ENCODE measurements around the gene NTM.

The NTM gene

DNA sequence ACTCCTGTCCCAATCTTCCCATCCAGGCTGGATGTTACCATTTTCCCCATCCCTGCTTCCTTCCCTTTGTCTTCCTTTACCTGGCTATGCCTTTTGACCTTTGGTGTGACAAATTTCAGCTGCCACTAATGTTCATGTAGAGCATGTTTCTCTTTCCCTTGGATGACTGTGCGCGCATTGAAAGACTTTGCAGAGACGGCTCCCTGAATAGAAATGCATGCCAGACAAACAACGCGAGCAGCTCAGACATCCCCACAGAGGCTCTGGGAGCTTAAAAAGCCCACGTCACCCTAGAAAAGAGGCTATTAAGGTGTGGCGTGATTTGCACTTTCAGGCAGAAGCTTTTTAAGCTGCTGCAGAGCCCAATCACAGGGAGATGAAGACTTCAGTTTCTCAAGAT is 202.0 kb downstream of the NTM start:
- DNase-seq, result no peak

DNA sequence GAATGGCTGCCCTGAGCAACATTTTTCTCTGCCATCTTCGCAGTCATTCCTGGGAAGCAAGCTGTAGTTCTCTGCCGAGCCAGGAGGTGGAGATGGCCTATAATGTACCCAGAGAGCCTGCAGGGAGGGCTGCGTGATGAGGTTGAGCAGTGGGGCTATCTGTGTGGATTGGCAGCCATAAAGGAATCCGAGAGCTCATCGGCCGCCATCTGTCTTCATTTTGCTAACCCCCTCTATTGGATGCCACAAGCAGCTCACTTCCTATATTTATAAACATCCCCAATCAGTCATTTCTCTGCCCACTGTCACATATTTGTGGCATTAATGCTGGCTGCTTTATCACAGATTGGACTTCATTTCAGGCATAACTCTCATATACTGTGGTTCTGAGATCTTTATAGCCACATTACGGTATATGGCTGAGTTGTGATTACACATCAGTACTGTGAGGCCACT is 209.5 kb downstream of the NTM start:
- peak; percentile 56 for DNase-seq

DNA sequence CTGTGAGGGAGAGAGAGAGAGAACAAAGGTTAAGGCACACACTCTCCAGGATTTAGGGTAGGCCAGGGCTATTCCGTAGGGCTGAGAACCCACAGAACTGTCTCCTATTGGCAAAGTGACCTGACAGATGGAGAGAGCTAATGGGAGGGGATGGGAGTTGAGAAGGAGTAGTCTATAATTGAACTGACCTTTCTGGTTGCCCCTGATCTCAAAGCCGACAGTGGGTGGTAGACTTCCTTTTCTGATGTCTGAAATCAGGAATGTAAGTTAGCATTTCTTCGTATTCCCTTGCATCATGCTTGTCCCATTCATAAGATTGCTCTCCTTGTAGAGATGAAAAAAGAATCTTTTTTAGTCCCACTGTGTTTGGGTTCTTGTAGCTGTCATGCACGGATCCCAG is 210.1 kb downstream of the NTM start:
- no peak for DNase-seq

DNA sequence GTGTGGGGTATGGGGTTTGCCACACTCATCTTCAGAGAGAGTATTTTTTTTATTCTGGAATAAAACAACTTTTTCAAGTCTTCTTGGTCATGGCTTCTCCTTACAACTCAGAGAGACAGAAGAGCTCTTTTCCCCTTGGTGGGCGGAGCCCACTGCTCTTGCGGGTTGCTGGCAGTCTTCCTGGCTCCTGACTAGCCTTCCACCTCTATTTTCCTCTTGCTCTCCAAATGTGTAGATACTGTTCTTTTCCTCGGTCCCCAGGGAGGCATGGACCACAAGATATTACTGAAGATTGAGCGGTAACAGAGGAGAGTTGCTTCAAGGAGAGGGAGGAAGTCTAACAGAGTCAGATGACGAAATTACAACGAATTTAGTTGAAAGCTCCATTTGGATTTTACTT is 210.6 kb downstream of the NTM start:
- DNase-seq, result no peak

DNA sequence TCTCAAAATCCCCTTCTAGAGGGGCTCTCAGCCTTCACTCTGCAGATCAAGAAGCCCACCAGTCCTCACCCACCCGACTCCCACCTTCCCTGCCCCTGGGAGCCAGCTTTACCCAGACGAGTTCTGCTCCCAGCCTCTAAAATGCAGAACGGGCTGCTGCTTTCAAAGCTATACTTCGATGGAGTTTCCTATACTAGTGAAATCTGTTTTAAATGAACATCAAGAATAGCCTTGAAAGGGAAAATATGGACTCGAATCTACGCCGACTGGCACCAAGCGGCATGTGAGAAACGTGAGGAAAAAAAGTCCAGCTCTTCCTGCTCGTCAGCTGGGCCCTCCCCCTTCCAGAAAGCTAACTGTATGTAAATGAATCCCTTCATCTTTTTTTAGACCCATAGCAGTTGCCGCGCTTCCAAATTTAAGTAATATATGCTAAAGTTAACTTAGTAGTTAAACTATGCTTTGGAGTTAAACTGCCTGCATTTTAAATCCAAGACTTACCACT is 211.7 kb downstream of the NTM start:
- no peak for DNase-seq

DNA sequence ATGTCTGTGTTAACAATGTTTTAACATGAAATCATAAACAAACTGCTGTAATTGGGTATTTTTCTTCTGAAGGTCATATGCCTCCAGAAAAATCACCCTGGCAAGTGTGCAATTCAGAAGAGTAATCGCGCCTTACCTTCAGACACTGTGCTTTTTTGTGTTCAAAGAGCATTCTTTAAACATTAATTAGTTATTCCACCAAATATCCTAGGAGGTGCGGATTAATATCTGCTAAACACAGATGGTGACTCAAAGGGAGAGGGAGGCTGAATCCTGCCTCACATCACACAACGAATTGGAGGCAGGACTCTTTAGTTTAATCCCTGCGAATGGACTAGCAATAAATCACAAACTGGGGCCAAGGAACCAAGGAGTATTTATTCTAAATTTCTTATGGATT is 213.0 kb downstream of the NTM start:
- DNase-seq, result no peak

DNA sequence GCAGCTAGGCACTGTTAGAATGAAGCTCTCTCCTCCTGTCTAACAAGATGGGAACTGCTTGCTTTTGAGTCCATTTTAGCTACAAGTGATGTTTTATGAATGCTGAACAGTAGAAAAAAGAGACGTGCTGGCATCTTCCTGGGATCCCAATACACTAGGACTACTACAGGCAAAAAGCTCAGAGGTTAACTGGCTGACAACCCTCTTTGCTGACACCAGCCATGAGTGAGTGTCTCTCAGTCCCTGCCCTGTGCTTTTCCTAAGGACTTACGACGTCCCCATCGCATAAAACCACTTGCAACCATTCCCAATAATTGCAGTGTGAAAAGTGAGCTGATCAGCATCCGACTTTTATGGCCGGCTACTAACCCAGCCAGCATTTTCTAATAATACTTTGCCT is 213.5 kb downstream of the NTM start:
- no peak for DNase-seq

DNA sequence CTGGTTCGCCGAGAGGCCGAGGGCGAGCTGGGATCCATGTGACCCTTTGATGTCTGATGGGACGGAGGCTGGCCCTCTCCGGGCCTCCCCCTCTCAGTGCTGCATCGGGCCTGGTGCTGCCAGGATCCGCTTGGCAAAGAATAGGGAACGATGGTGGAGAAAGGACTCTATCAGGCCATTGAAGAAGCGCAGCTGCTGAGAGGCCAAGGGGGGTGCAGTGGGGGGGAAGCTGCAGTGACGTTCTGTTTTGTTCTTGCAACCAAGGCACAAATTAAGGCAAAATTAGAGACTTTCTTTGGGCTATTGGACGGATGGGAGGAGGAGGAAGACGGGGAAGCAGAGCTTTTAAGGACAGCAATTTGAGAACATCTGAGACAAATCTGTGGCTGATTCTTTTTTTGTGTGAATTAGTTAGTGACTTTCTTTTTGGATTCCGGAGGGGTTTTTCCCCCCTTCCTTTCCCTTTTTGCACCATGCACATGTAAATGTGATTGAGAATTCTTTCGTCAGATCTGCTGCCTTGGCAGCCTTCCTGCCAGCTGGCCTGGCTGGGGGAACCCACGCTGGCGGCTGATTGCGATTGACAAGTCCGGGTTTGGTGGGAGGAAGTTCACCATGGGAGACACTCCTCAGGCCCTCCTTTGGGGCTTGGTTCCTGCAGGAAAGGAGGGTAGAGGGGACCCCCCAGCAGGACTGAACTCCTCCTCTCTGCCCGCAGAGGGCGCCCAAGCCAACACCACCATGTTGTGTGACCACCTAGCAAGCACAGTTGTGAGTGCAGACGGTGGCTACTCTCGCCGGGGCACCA is 214.6 kb downstream of the NTM start:
- no peak for DNase-seq

DNA sequence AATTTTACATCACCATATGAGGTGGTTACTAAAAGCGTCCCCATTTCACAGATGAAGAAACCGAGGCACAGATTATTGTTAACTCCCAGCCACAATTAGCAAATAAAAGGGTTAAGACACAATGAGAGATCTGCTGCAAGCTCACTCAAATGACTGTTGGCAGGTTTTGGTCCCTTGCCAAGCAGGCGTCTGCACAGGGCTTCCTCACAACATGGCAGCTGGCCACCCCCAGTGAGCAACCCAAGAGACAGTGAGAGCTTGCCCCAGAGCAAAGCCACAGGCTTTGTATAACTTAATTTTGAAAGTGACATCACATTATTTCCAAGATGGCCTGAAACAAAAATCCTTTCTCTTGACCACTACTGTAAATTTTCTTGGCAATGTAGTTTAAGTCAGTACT is 217.6 kb downstream of the NTM start:
- no peak for DNase-seq

DNA sequence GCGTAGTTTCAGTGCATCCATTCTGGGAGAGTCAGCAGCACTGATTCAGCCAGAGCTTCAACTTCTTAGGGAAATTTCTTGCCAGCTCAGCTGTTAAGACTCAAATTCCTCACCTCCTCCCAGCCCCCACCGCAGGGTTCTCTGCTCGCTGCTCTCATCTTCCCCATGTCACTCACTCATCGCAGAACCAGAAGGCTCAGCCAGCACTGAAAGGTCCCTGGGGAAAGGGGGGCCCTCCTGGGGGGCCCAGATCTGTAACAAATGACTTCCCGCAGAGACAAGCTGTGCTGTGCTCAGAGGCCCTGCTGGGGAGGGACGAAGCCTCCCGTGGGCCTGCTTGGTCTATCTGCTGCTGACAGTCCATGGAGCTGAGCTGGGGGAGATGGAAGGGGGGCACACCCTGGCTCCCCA is 220.6 kb downstream of the NTM start:
- no peak for DNase-seq

DNA sequence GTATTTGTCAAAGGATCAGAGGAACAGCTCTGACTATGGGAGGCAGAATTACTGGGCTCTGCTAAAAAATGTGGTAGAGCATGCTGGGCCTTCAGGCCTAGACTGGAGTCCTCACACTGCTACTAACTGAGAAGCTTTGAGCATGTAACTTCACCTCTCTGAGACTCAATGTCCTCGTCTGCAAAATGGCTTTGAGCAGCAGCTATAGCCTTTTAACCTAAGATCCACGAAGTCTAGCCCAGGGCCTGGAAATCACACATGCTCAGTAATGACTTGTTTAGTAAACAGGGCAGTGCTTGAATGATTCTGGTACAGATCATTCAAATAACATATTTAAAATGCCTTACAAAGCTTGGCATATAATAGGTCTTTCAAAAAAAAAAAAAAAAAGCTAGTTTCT is 221.7 kb downstream of the NTM start:
- DNase-seq, result no peak

DNA sequence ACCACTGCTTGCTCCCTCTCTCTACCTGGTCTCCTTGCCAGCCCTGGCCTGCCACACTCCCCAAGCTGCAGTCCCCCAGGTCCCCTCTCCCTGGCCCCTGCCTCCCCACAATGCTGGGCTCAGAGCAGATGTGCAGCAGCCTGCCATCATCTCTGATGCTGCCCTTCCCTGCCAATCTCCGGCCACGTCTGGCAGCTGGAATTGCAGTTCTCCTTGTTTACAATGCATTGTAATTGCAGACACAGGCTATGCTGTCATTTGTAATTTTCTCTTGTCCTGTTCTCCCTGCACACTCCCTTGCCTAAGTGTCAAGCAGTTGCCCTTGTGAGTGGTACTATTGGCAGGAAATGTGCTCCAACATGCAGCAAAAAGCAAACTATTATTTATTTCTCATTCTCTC is 222.3 kb downstream of the NTM start:
- DNase-seq, result no peak

DNA sequence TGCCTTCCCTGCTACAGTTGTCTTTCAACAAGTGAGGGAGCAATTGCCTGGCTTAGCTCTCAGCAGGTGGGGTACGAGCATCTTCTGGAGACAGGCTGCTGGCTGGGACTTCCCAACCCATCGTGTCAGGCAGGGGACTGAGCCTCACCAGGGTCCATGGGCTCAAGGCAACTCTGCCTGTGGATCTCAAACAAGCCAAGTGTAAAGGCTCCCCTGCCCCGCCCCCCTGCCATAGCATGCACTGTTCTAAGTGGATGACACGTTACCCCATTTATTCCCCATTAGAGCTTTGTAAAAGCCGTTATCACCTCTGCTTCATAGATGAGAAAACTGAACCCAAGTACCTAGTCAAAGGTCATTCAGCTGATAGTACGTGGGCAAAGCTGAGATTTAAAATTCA is 222.9 kb downstream of the NTM start:
- DNase-seq, result no peak

DNA sequence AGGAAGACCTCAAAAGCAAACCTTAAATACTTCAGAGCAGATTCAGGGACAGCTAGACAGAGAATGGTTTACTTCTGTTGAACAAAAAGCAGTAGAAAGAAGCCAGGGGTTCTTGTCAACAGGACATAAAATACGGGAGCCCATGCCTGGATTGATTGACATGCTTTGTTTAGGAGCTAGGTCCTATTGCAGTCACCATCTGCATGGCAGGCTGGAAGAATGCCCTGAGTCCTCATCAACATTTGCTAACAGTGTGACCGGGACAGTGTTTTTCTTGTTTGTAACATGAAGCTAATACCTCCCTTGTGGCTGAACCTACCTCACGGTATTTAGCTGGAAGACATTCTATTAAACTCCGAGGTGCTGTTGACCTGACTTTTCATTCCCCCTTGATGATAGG is 225.4 kb downstream of the NTM start:
- no peak for DNase-seq

DNA sequence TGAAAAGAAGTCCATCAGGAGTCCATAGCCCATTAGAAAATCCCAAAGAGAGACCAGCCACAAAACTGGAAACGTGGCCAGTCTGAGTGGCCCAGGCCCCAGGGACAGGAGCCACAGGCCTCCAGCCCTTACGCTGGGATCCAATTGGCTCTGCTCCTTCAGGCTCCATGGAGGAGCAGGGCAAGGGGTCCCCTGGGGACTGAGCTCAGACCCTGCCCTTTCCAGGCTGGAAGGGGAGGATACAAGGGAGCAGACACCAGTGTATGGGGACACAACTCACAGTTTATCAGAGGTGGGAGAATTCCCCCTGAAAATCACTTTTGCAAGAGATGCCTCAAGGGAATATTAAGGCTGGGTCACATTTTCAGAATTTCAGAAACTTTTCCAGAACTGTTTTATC is 227.5 kb downstream of the NTM start:
- DNase-seq, result no peak

DNA sequence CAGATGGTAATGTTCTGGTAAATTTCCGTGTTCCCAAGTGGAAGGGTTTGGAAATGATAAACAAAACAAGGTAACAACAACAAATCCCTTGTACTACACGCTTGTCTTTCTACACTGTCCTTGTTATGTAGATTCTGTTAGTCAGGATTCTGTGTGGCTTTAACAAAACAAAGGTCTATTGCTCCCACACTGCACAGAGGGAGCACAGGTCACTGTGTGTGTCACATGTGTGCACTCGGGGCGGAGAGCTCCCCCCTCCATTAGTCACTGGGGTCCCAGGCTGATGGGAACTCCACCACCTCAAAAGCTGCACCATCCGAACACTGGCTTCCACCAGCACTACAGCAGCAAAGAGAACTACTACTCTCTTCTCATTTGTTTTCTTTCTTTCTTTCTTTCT is 227.9 kb downstream of the NTM start:
- DNase-seq, result no peak

DNA sequence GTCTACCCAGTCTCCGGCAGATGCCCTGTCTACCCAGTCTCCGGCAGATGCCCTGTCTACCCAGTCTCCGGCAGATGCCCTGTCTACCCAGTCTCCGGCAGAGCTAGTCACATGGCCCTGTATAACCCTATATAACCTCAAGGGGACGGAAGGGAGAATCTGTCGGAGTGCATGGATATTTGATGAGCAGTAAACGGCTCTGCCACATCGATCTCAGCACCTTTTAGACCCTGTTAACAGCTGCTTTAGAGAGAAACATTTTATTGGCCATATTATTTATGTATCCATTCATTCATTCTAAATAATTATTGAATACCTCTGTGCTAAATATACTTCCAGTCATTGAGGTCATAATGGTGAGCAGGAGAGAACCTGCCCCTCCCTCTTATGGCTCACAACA is 228.9 kb downstream of the NTM start:
- no peak for DNase-seq

DNA sequence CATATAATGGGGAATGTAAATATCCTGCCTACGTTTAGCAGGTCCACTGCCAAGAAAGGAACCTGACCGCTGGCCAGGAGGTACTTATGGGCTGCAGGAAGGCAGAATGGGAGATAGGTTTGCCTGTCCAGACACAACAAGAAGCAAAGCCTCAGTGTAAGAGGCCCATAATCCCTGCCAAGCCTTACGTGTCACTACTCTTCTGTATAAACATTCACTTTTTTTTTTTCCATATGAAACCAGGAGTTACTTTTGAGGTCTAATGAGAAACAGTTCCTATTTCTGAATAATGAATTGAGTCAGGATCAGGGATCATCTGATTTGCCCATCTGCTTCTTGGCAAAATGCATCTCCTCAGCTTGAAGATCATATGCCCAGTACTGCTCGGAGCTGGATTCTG is 230.2 kb downstream of the NTM start:
- DNase-seq, result no peak

DNA sequence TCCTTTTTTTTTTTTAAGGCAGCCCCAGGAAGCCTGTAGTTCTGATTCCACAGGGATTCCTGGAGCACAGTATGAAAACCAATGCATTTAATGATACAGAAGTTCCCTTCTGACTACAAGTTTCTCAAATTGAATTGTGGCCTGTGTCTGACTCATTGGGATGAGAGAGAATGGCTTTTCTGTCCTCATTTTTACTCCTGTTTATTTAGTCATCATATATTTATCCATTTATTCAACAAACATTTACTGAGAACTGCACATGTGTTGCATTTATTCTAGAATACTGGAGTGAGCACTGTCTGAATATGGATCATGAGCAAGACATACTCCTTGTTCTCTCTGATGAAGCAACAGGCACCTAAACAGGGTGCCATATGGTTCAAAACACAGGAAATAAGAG is 231.2 kb downstream of the NTM start:
- DNase-seq, result no peak

DNA sequence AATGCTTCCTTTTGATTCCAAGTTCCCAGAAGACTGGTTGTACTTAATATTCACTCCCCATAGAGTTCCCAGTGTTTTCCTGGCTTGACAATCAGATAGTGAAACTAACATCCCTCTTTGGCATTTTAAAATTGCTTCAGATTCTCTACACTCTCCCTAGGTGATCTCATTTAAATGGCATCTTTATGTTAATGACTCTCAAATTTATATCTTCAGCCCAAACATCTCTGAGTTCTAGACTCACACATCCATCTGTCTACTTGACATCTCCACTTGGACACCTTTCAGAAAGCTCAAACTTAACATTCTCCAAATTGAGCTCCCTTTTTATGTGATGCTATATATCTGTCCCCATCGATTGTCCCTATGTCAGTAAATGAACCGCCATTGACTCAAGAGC is 232.0 kb downstream of the NTM start:
- DNase-seq, result no peak

DNA sequence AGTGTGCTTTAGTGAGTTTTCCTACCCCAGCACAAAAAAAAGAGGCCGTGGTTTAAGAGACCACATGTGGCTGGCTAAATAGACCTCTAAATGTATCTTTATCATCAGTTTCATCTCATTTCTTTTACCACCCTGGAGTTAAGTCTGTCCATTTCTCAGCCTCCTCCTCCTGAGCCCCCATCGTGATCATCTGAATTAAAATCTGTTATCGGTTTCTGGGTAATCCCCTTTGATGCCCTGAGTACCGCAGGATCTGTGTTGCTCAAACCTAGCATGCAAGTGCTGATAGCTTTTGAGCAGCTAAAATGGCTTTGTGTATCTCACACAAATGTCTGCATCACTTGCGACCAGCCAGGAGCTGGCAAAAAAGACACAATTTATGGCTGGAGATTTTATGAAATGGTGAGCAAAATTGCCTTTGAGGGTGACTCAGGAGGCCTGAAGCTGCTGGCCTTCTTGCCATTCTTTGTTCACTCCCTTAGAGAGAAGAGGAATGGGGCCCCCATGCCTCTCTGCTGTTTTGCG is 236.5 kb downstream of the NTM start:
- no peak for DNase-seq

DNA sequence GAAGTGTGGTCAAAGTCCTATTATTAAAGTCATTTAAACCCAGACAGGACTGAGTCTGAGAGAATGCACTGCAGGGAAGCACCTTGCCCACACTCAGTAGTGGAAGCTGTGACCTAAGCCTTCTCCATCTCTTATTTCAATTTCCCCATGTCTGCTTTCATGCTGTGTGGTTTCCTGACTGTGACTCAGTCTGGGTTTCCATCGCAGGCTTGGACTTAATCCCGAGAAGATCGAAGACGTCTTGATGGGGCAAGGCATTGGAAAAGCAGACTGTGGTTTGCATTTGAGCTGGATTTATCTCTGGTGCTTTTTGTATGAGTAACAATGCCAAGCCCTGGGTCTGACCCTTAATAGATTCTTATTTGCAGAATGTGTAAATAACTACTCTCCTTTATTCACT is 238.9 kb downstream of the NTM start:
- DNase-seq, result peak; percentile 56

DNA sequence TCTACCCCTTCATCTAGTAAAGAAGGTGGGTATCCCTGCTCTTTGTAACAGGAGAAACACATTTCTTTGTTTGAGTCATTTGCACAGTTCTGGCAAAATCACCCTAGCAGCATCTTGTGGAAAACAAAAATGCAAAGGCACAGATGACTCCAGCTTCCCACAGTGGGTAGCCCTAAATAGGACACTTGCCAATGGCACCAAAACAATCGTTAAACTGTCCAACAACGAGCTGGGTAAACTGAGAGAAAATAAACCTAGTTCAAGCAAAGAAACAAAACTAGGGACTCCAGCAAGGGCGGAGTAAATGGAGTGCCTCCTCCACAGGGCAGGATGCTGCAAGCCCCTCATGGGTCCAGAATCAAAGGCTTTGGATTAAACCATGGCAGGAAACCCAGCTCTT is 239.5 kb downstream of the NTM start:
- no peak for DNase-seq

DNA sequence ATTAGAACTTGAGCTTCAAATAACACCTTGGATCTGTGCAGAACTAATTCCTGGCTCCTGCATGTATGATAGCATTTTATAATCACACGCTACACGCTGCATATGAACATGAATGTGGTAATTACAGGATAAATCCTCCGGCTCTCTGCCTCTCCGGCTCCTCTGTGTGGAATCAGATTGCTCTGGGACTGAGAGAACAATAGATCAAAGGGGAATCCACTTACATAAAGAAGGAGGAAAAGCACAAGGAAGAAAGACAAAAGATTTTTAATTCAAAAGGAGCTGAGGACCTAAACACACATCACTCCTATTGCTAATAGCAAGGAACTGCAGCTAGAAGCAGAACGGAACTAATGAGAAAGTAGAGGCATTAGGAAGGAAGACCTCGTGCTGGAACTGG is 240.9 kb downstream of the NTM start:
- no peak for DNase-seq

DNA sequence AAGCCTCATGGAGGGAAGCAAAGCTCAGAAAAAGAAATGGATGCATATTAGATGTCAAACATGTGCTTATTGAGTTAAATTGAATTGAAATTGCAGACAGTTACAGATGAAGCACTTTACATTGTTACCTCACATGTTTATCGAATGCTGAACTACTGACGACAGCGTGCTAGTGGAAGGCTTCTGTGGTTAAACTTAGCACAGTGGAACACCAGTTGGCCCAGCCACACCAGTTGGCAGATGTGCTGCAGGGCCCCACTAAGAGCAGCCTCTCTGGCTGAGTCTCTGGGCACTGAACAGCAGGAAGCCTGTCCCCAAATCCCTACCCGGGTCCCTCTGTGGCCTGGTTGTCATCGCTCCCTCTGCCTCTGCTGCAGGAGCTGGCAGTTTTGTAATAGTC is 242.1 kb downstream of the NTM start:
- DNase-seq, result peak; percentile 38
